Common myeloid progenitor, CD34-positive (primary cell): ENCODE data around the gene ACLY.
"Not testable (repeated sequence)": the region's sequence is repeated elsewhere in the genome, so short reads cannot be mapped to it uniquely, and the experiment has no call there.

Experiments
- CTCF ChIA-PET: fragments of 350-600 bp; sonication (Branson Sonifier 250); formaldehyde crosslinking; loops from one replicate; lab custom pipeline; 2021; ENCODE audit warnings: antibody characterized with exemption; lab: Charles Lee
- POLR2A ChIA-PET: fragments of 350-600 bp; sonication (Branson Sonifier 250); formaldehyde crosslinking; loops from one replicate; lab custom pipeline; 2021; ENCODE audit warnings: antibody characterized with exemption; lab: Charles Lee
- DNase-seq, 3 donors: peaks; one replicate each; pipeline versions ENCODE4 v3.0.0 to v3.0.0-alpha.2; 2013
- H3K27ac ChIP-seq, 2 experiments: 1 replicate in 1 of 2; 2 replicates in 1 of 2; pipeline ENCODE4 v1.7.0; 2013; ENCODE audit warnings: inconsistent platforms in 2 of 2, low read length in 2 of 2, mild to moderate bottlenecking in 2 of 2, low read depth in 1 of 2, moderate library complexity in 1 of 2; ENCODE audit not compliant: severe bottlenecking in 2 of 2, insufficient read depth in 1 of 2, poor library complexity in 1 of 2
- H3K27me3 ChIP-seq, 5 experiments: replicated peaks in 2 of 5; 1 replicate in 3 of 5; 2 replicates in 2 of 5; pipeline versions ENCODE4 v1.6.1 to v1.7.0; 2013; ENCODE audit warnings: low read length in 4 of 5, mild to moderate bottlenecking in 2 of 5, moderate library complexity in 2 of 5, inconsistent platforms in 1 of 5; ENCODE audit not compliant: insufficient read depth in 5 of 5, control insufficient read depth in 4 of 5
- H3K36me3 ChIP-seq, 4 experiments: 1 replicate in 2 of 4; 2 replicates in 2 of 4; pipeline versions ENCODE4 v1.6.1 to v1.7.0; 2013; ENCODE audit warnings: low read length in 3 of 4, control low read depth in 1 of 4, mild to moderate bottlenecking in 1 of 4; ENCODE audit not compliant: control insufficient read depth in 4 of 4, insufficient read depth in 4 of 4
- H3K4me1 ChIP-seq, 4 experiments: 1 replicate in 3 of 4; 2 replicates in 1 of 4; pipeline versions ENCODE4 v1.6.1 to v1.7.1; 2013; ENCODE audit warnings: low read length in 3 of 4, mild to moderate bottlenecking in 3 of 4, control low read depth in 1 of 4, inconsistent platforms in 1 of 4, moderate library complexity in 1 of 4; ENCODE audit not compliant: control insufficient read depth in 4 of 4, insufficient read depth in 4 of 4; ENCODE audit errors: control extremely low read depth in 1 of 4
- H3K4me3 ChIP-seq, 7 experiments: 1 replicate in 4 of 7; 2 replicates in 3 of 7; pipeline versions ENCODE4 v1.5.1 to v1.7.0; 2013; ENCODE audit warnings: mild to moderate bottlenecking in 7 of 7, low read length in 6 of 7, moderate library complexity in 6 of 7, inconsistent platforms in 2 of 7, low read depth in 2 of 7, control low read depth in 1 of 7; ENCODE audit not compliant: insufficient read depth in 4 of 7, control insufficient read depth in 1 of 7; ENCODE audit errors: extremely low read depth in 1 of 7
- H3K9me3 ChIP-seq, 5 experiments: 1 replicate in 4 of 5; 2 replicates in 1 of 5; pipeline versions ENCODE4 v1.6.1 to v1.7.1; 2013; ENCODE audit warnings: low read length in 4 of 5, mild to moderate bottlenecking in 2 of 5, inconsistent platforms in 1 of 5, low read depth in 1 of 5, moderate library complexity in 1 of 5; ENCODE audit not compliant: control insufficient read depth in 4 of 5, insufficient read depth in 2 of 5; ENCODE audit errors: control extremely low read depth in 1 of 5
- WGBS: methylation state at CpG from one replicate; pipeline ENCODE4 v1.1.5; 2013; ENCODE audit not compliant: insufficient coverage; 5-methylcytosine and 5-hydroxymethylcytosine counted together

The ACLY gene

GRCh38 chr17:41851382-41851781, 67.4 kb downstream of the ACLY start:
- not testable (repeated sequence) for DNase-seq, H3K27me3 ChIP-seq, H3K9me3 ChIP-seq, H3K4me3 ChIP-seq, H3K4me1 ChIP-seq, H3K27ac ChIP-seq
- H3K36me3 ChIP-seq, result peaks cover 19 to 24% (median 20%) of the 10 kb centered on the region in 4 experiments
- WGBS, result over 99% methylated on average over 8 of the region's 14 CpGs
- POLR2A ChIA-PET, result interaction anchor here (0.8 kb wide), 1 partner anchor 62 kb away, joined by 3 read pairs; no protein-coding TSS in a partner anchor
- CTCF ChIA-PET, result interaction anchor here (0.6 to 1.7 kb wide), 4 partner anchors 9 to 330 kb away, joined by 3 to 4 read pairs (median 3); partner anchors contain the start of gene KLHL10

DNA sequence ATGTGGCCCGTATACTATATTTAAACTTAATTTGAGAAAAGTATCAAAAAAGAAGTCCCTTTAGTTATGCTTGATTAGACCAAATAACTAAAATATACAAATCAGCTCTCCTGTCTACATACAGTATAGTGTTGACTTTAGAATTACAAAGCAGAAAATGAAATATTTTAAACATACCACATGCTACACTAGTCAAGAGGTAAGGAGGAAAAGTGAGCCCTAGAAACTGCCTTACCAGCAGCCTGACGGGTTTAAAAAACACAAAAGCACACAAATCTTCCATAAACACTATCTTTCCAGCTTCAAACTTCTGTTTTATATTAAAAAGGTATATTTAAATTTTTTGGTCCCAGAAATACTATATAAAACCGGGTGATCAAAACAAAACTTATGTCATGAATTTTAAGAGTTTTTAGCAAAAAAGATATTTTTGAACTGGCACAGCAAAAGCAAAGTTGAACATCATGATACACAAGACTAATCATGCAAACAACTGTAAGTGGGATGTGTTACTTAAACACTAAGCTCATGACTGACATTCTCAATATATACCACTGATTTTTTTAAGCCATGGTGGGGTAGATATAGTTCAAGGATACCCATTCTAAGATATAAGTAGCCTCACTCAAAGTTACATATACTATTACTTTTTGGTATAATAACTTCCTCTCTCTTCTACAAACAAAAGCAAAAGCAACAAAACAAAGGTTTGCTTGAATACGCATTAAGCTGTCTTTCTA, 69.3 kb downstream of the ACLY start:
- Histone ChIP-seq H3K4me1 (no peaks in the 10 kb centered on the region), H3K9me3 (no peaks in the 10 kb centered on the region), H3K4me3 (no peak overlapping the region), H3K27me3 (no peaks in the 10 kb centered on the region), H3K27ac (no peak overlapping the region), H3K36me3 (peaks cover 13 to 19% (median 14%) of the 10 kb centered on the region in 4 experiments)
- WGBS, result 90% methylated on average over 1 of the region's 4 CpGs
- ChIA-PET CTCF (interaction anchor here (1.7 kb wide), 1 partner anchor 41 kb away, joined by 3 read pairs; no protein-coding TSS in a partner anchor), POLR2A (no interaction called here)
- DNase-seq, result no peak

- H3K4me3 ChIP-seq, result no peak overlapping the region
- WGBS, result 100% methylated on average over 1 of the region's 4 CpGs
- no peak for DNase-seq
- H3K9me3 ChIP-seq, result no peaks in the 10 kb centered on the region
- no peaks in the 10 kb centered on the region for H3K27me3 ChIP-seq
- H3K36me3 ChIP-seq, result peaks cover 8 to 12% (median 10%) of the 10 kb centered on the region in 4 experiments
- H3K27ac ChIP-seq, result no peak overlapping the region
- POLR2A ChIA-PET, result no interaction called here
- H3K4me1 ChIP-seq, result no peaks in the 10 kb centered on the region
- CTCF ChIA-PET, result interaction anchor here (1.7 kb wide), 2 partner anchors 11 to 40 kb away, joined by 3 read pairs; no protein-coding TSS in a partner anchor
Observed at GRCh38 chr17:41848788-41849187, 70.0 kb downstream of the ACLY start.

GRCh38 chr17:41844971-41845370, 73.8 kb downstream of the ACLY start:
- no peaks in the 10 kb centered on the region for H3K4me1 ChIP-seq
- 98% methylated on average over 5 of the region's 6 CpGs for WGBS
- H3K4me3 ChIP-seq, result no peak overlapping the region
- no peak overlapping the region for H3K27ac ChIP-seq
- no peak for DNase-seq
- CTCF ChIA-PET, result interaction anchor here (1.7 kb wide), 1 partner anchor 8 kb away, joined by 3 read pairs; no protein-coding TSS in a partner anchor
- peaks cover 0 to 4% (median 2%) of the 10 kb centered on the region in 4 experiments for H3K36me3 ChIP-seq
- H3K9me3 ChIP-seq, result no peaks in the 10 kb centered on the region
- no peaks in the 10 kb centered on the region for H3K27me3 ChIP-seq
- POLR2A ChIA-PET, result no interaction called here

DNA sequence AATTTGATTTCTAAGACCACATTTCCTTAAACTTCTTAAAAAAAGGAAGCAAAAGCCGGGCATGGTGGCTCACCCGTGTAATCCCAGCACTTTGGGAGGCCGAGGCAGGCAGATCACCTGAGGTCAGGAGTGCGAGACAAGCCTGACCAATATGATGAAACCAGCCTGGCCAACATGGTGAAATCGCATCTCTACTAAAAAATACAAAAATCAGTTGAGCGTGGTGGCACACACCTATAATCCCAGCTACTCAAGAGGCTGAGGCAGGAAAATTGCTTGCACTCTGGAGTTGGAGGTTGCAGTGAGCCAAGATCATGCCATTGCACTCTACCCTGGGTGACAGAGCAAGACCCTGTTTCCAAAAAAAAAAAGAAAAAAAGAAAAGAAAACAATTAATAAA, 78.0 kb downstream of the ACLY start:
- POLR2A ChIA-PET, result not testable (repeated sequence)

GRCh38 chr17:41839448-41839847, 79.3 kb downstream of the ACLY start:
- CTCF ChIA-PET, result interaction anchor here (1.3 to 1.5 kb wide), 2 partner anchors 10 to 40 kb away, joined by 3 read pairs; no protein-coding TSS in a partner anchor
- H3K4me3 ChIP-seq, H3K36me3 ChIP-seq, POLR2A ChIA-PET, H3K9me3 ChIP-seq, H3K27me3 ChIP-seq, DNase-seq, H3K27ac ChIP-seq: not testable (repeated sequence)
- WGBS, result no CpG with 5 or more reads among the region's 2 CpGs
- H3K4me1 ChIP-seq, result peaks cover 0 to 15% (median 10%) of the 10 kb centered on the region in 4 experiments

More for the DNA sequence above, 78.0 kb downstream of the ACLY start:
- H3K4me3 ChIP-seq, H3K9me3 ChIP-seq, H3K27ac ChIP-seq, H3K27me3 ChIP-seq, H3K36me3 ChIP-seq, DNase-seq, H3K4me1 ChIP-seq: not testable (repeated sequence)
- CTCF ChIA-PET, result interaction anchor here (1.5 kb wide), 1 partner anchor 38 kb away, joined by 3 read pairs; no protein-coding TSS in a partner anchor
- 88% methylated on average over 6 of the region's 6 CpGs for WGBS
